Psoas muscle (tissue), 8 donors: Measurements from ENCODE around the gene CRYBA2. TPM values are rescaled to one million over a fixed set of nuclear protein-coding genes. Genes with fewer than 3 reads are reported as not detected.
A peak's percentile ranks its signal among the peaks of the same experiment; 100 is the strongest.

Experiments
- ATAC-seq, 4 donors: fragments of 200-7000 bp; cut with Tn5 transposase; one replicate each; pipeline ENCODE4 v1.9.1; 2020; ENCODE audit warnings: moderate library complexity in 3 of 4, mild to moderate bottlenecking in 2 of 4
- DNase-seq, 2 donors: peaks; one replicate each; pipeline ENCODE4 v3.0.0-alpha.2; 2020
- H3K27ac ChIP-seq: fragments of 200-600 bp; one replicate; pipeline ENCODE4 v1.8.0; 2022
- H3K27me3 ChIP-seq, 3 donors: fragments of 200-600 bp in 1 of 3; one replicate each; pipeline versions ENCODE4 v1.6.1 to v1.8.0; 2013 to 2022; ENCODE audit warnings: low read length in 2 of 3, mild to moderate bottlenecking in 2 of 3, moderate library complexity in 1 of 3; ENCODE audit not compliant: insufficient read depth in 3 of 3
- H3K36me3 ChIP-seq, 2 donors: fragments of 200-600 bp in 1 of 2; one replicate each; pipeline versions ENCODE4 v1.6.1 to v1.8.0; 2013 to 2022; ENCODE audit warnings: low read depth in 1 of 2, mild to moderate bottlenecking in 1 of 2, moderate library complexity in 1 of 2; ENCODE audit not compliant: insufficient read depth in 1 of 2
- H3K4me1 ChIP-seq: fragments of 200-600 bp; one replicate; pipeline ENCODE4 v1.8.0; 2022
- H3K4me3 ChIP-seq: fragments of 200-600 bp; one replicate; pipeline ENCODE4 v1.8.0; 2022; ENCODE audit warnings: mild to moderate bottlenecking
- H3K9me3 ChIP-seq: fragments of 200-600 bp; one replicate; pipeline ENCODE4 v1.8.0; 2022
- WGBS, 3 donors: extraction: QIAGEN DNeasy Blood & Tissue Kit; methylation state at CpG; one replicate each; pipeline versions ENCODE4 v1.1.6 to v1.1.7; 2013; 5-methylcytosine and 5-hydroxymethylcytosine counted together
- intact Hi-C, 2 donors: fragments of 100-400 bp; cut with DNase I; formaldehyde crosslinking; loops; one replicate each; pipeline versions ENCODE4 v1.11.0 to v1.14.2; 2022
- polyA plus RNA-seq, 3 donors: library from polyadenylated mRNA; stranded (reverse); fragments of 200-250 nt; gene quantifications; one replicate each; pipeline ENCODE4 v1.2.3, GENCODE V29; 2013
- total RNA-seq, 4 donors: library from RNA; stranded (reverse); fragmentation: NEBNext Ultra II Directional in 2 of 4; extraction: Animal tissue kit (Norgen Biotek cat#: 25700) in 2 of 4; gene quantifications; one replicate each; pipeline versions ENCODE4 v1.2.1 to v1.2.4, GENCODE V29; 2021 to 2023
- TF ChIP-seq, protein P1 (sequence below): fragments of 200-600 bp; IDR thresholded peaks from one replicate; pipeline ENCODE4 v1.8.0; 2022; ENCODE audit warnings: antibody characterized with exemption
- donor health status: healthy with polysubstance abuse.
- donor health status: DM: no; HTN: no; CAD: no; lungs with moderate emphysema.
- donor health status: Bipolar disorder and iron deficiency.
- donor health status: healthy.
- donor health status: DM: yes; HTN: yes; CAD: no.
- donor health status: DM: no; HTN: no; CAD: no.
- donor health status: DM: no; HTN: no; CAD: no.
- donor health status: DM: yes; HTN: yes; CAD: no.

The CRYBA2 gene
- total and polyA plus RNA-seq, 7 donors, result 0.08 TPM; not detected in 6

DNA sequence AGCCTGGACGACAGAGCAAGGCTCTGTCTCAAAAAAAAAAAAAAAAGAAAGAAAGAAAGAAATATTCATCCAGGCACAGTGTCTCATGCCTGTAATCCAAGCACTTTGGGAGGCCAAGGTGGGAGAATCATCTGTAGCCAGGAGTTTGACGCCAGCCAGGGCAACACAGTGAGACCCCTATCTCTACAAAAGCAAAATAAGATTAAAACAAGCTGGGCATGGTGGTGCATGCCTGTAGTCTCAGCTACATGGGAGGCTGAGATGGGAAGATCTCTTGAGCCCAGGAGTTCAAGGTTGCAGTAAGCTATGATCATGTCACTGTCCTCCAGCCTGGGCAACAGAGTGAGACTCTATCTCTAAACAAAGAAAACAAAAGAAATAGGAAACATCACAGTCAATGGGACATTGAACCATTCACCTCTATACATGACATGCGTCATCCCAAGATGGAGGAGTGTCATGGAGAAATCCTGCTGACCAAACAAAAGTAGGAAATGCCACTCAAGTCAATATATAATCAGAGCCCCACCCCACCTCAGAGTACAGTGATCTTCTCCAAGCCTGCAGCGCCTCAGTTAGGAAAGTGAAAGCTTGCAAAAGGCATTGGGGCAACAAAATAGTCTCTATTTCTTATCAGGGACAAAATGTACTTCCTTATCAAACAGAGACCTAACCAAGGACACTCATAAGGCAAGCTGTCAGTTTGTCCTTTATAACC lies 18.0 kb downstream of the CRYBA2 start:
- intact Hi-C loops, result no loop called here
- H3K4me1 ChIP-seq, result no peaks in the 10 kb centered on the region
- ATAC-seq (no peak), DNase-seq (no peak)
- no peaks in the 10 kb centered on the region for H3K9me3 ChIP-seq
- H3K4me3 ChIP-seq, result no peak overlapping the region
- TF ChIP-seq, protein P1, sequence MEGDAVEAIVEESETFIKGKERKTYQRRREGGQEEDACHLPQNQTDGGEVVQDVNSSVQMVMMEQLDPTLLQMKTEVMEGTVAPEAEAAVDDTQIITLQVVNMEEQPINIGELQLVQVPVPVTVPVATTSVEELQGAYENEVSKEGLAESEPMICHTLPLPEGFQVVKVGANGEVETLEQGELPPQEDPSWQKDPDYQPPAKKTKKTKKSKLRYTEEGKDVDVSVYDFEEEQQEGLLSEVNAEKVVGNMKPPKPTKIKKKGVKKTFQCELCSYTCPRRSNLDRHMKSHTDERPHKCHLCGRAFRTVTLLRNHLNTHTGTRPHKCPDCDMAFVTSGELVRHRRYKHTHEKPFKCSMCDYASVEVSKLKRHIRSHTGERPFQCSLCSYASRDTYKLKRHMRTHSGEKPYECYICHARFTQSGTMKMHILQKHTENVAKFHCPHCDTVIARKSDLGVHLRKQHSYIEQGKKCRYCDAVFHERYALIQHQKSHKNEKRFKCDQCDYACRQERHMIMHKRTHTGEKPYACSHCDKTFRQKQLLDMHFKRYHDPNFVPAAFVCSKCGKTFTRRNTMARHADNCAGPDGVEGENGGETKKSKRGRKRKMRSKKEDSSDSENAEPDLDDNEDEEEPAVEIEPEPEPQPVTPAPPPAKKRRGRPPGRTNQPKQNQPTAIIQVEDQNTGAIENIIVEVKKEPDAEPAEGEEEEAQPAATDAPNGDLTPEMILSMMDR, result no peak
- peaks cover 2 to 81% (median 5%) of the 10 kb centered on the region in 3 donors for H3K27me3 ChIP-seq
- WGBS, 3 donors, result 57 to 65% (median 58%) methylated on average over 4 of the region's 4 CpGs
- no peak overlapping the region for H3K27ac ChIP-seq
- no peaks in the 10 kb centered on the region for H3K36me3 ChIP-seq

DNA sequence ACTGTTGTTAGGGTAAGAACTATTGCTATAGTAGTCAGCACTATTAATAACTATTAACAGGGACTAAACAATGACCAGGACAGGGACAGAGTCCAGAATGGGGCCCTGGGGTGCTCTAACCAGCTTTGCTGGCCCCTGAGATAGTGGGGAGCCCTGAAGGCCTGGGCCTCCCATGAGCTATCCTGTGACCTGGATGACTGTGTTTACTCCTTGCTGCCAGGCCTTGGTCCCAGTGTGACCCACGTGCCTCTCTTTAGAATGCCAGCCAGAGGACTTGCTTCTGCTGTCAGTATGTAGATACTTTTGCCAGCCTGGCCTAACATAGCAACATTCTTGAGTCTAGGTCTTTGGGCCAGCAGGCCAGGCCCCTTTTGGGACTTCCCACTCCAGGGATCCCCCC lies 22.3 kb downstream of the CRYBA2 start:
- ATAC-seq (no peak), DNase-seq (peak in 1 of 2 donors; percentile 15)
- Histone ChIP-seq H3K36me3 (no peaks in the 10 kb centered on the region), H3K27me3 (peaks cover 0 to 66% (median 3%) of the 10 kb centered on the region in 3 donors), H3K4me1 (no peaks in the 10 kb centered on the region), H3K4me3 (no peak overlapping the region), H3K27ac (no peak overlapping the region), H3K9me3 (no peaks in the 10 kb centered on the region)
- TF ChIP-seq, protein P1, result no peak
- WGBS, 3 donors, result 8 to 25% (median 19%) methylated on average over 1 of the region's 1 CpG
- intact Hi-C loops, result no loop called here

DNA sequence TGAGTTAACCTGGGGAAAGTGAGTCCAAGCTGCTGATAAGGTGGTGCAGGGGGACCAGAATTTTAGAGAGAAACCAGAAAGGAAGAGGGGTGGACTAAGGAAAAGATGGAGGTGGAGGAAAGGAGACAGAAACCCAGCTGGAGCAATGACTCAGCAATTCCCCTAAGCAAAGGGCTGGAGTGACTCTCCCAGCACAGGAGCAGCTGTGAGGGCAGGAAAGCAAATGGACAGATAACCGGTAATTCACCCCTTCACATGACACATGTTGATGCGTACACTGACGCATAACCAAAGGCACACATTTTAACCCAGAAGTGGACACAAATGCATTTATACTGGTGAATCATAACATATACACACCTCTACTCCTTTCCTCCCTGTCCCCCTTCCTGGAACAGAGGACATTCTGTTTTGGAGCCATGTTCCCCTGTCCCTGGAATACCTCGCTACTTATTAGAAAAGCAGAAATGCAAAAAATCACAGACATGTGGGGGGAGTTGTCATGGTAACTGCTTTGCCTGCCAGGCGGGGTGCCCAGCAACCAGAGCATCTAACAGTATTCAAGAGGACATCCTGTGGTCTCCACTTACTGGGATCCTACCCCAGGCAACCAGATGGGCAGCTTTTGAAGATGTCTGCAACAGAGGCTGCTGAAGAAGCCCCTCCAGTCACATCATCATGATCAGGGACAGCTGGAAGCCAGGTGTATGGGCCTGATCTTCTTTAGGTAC lies 29.0 kb downstream of the CRYBA2 start:
- H3K4me1 ChIP-seq, result peaks cover 6% of the 10 kb centered on the region
- no peak for DNase-seq
- H3K36me3 ChIP-seq, result no peaks in the 10 kb centered on the region
- no peaks in the 10 kb centered on the region for H3K9me3 ChIP-seq
- intact Hi-C loops, result no loop called here
- WGBS, 3 donors, result 38 to 43% (median 42%) methylated on average over 5 of the region's 5 CpGs
- peaks cover 0 to 85% (median 38%) of the 10 kb centered on the region in 3 donors for H3K27me3 ChIP-seq
- ATAC-seq, result no peak
- TF ChIP-seq, protein P1, result no peak
- H3K4me3 ChIP-seq, result no peak overlapping the region
- H3K27ac ChIP-seq, result no peak overlapping the region

DNA sequence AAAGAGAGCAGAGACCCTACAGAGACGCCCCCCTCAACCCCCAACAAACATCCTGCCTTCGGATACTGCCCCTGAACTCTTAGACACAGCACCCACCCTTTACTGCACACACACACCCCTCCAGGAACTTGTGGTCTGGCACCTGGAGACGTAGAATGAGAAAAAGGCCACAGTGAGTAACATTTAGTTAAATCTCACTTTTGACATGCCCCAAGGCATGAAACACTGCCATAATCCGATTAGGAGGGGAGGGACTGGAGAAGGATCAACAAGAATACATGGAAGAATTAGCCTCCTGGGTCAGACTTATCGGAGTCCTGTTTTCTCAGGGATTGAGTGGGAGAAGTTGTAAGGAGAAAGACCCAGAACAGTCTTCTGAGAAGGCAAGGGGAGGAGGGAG lies 29.6 kb downstream of the CRYBA2 start:
- TF ChIP-seq, protein P1, result no peak
- intact Hi-C loops, result no loop called here
- peaks cover 6% of the 10 kb centered on the region for H3K4me1 ChIP-seq
- no peak overlapping the region for H3K4me3 ChIP-seq
- H3K36me3 ChIP-seq, result no peaks in the 10 kb centered on the region
- H3K27ac ChIP-seq, result no peak overlapping the region
- 12 to 17% (median 14%) methylated on average over 5 of the region's 5 CpGs for WGBS, 3 donors
- ATAC-seq, result no peak
- DNase-seq, result no peak
- H3K9me3 ChIP-seq, result no peaks in the 10 kb centered on the region
- H3K27me3 ChIP-seq, result peaks cover 0 to 85% (median 38%) of the 10 kb centered on the region in 3 donors
